Tibial artery (tissue), 4 donors: ENCODE measurements around the gene METTL13.

ENCODE experiments used
- DNase-seq, 2 donors: peaks; one replicate each; pipeline ENCODE4 v3.0.0-alpha.2; 2019
- H3K27ac ChIP-seq, 2 donors: fragments of 200-600 bp; sonication (generic) in 1 of 2; 1 replicate in 1 of 2; 2 replicates in 1 of 2; pipeline ENCODE4 v1.5.1; 2018 to 2019; ENCODE audit warnings: mild to moderate bottlenecking in 1 of 2
- H3K27me3 ChIP-seq, 2 donors: fragments of 200-600 bp; sonication (generic) in 1 of 2; one replicate each; pipeline versions ENCODE4 v1.5.1 to v1.6.0; 2016 to 2019
- H3K36me3 ChIP-seq, 3 donors: fragments of 200-600 bp; sonication (generic) in 2 of 3; one replicate each; pipeline ENCODE4 v1.5.1; 2016 to 2019; ENCODE audit warnings: mild to moderate bottlenecking in 2 of 3
- H3K4me1 ChIP-seq, 4 donors: fragments of 200-600 bp; sonication (generic) in 2 of 4; 1 replicate in 3 of 4; 2 replicates in 1 of 4; pipeline ENCODE4 v1.5.1; 2016 to 2019
- H3K4me3 ChIP-seq, 2 donors: fragments of 200-600 bp; sonication (generic) in 1 of 2; 1 replicate in 1 of 2; 2 replicates in 1 of 2; pipeline ENCODE4 v1.5.1; 2018 to 2019; ENCODE audit warnings: mild to moderate bottlenecking in 2 of 2
- H3K9me3 ChIP-seq, 3 donors: fragments of 200-600 bp; sonication (generic) in 1 of 3; one replicate each; pipeline ENCODE4 v1.5.1; 2016 to 2019
- CTCF ChIP-seq, 2 experiments: fragments of 200-600 bp in 1 of 2; fragments of 450-650 bp in 1 of 2; IDR thresholded peaks; one replicate each; pipeline ENCODE4 v1.5.1; 2017 to 2019; ENCODE audit warnings: antibody characterized with exemption in 2 of 2, mild to moderate bottlenecking in 1 of 2, moderate library complexity in 1 of 2
- intact Hi-C: fragments of 100-400 bp; cut with DNase I; formaldehyde crosslinking; loops from one replicate; pipeline ENCODE4 v1.15.0; 2023; ENCODE audit warnings: low total_unique reads

Gene METTL13

GRCh38 chr1:171772312-171772711 lies 9.1 kb upstream of the METTL13 start:
- H3K27me3 ChIP-seq: no peaks in the 10 kb centered on the region
- intact Hi-C loops: no loop called here
- no peaks in the 10 kb centered on the region for H3K9me3 ChIP-seq
- H3K27ac ChIP-seq: no peak overlapping the region
- TF ChIP-seq CTCF (IDR thresholded peaks at IDR 0.05): no peak
- H3K36me3 ChIP-seq: no peaks in the 10 kb centered on the region
- DNase-seq: no peak
- no peak overlapping the region for H3K4me3 ChIP-seq
- H3K4me1 ChIP-seq: no peaks in the 10 kb centered on the region

DNA sequence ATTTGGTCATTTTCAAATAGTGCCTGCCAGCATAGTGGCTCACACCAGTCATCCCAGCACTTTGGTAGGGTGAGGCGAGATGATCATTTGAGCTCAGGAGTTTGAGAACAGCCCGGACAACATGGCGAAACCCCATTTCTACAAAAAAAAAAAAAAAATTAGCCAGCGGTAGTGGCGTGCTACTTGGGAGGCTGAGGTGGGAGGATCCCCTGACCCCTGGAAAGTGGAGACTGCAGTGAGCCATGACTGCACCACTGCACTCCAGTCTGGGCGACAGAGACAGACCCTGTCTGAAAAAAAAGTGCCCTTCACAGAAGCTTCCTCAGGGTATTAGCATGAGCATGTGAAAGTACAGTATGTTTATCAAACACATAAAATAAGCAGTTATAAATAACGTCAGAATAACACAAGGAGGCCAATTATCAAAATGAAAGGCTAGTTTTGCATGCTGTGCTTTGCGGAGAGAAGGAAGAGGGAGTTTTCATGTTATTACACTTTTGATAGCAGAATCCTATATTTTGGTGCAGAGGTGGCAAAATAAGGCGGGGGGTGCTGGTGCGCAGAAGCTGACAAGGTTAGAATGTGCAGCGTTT lies 781 bp upstream of the METTL13 start:
- peak overlapping the region; percentile 83 to 85 for H3K27ac ChIP-seq
- no peak for DNase-seq
- H3K36me3 ChIP-seq: peaks cover 11 to 21% (median 18%) of the 10 kb centered on the region in 3 donors
- no peak for TF ChIP-seq CTCF (IDR thresholded peaks at IDR 0.05)
- intact Hi-C loops: loop anchor here (2.0 to 10.0 kb wide), 2 partner anchors 34 to 754 kb away; partner anchors contain the start of gene SUCO
- no peaks in the 10 kb centered on the region for H3K27me3 ChIP-seq
- peak overlapping the region; percentile 71 to 76 for H3K4me3 ChIP-seq
- no peaks in the 10 kb centered on the region for H3K9me3 ChIP-seq
- H3K4me1 ChIP-seq: peaks cover 0 to 42% (median 25%) of the 10 kb centered on the region in 4 donors

- Histone ChIP-seq H3K27me3 (no peaks in the 10 kb centered on the region), H3K9me3 (no peaks in the 10 kb centered on the region), H3K4me3 (no peak overlapping the region), H3K27ac (no peak overlapping the region), H3K36me3 (peaks cover 43 to 54% (median 51%) of the 10 kb centered on the region in 3 donors), H3K4me1 (peaks cover 0 to 43% (median 25%) of the 10 kb centered on the region in 4 donors)
- intact Hi-C loops: loop anchor here (1.0 to 10.0 kb wide), 2 partner anchors 58 to 751 kb away; partner anchors contain the start of gene SUCO
- DNase-seq: no peak
- no peak for TF ChIP-seq CTCF (IDR thresholded peaks at IDR 0.05)
Observed at GRCh38 chr1:171783816-171784530, 2.5 kb downstream of the METTL13 start.

GRCh38 chr1:171784784-171785183 lies 3.3 kb downstream of the METTL13 start:
- H3K27ac ChIP-seq: no peak overlapping the region
- no peak for DNase-seq
- TF ChIP-seq CTCF (IDR thresholded peaks at IDR 0.05): no peak
- peaks cover 49 to 62% (median 59%) of the 10 kb centered on the region in 3 donors for H3K36me3 ChIP-seq
- H3K9me3 ChIP-seq: no peaks in the 10 kb centered on the region
- peaks cover 0 to 43% (median 25%) of the 10 kb centered on the region in 4 donors for H3K4me1 ChIP-seq
- intact Hi-C loops: loop anchor here (10.0 kb wide), 1 partner anchor 750 kb away; the partner anchor contains the start of gene SUCO
- no peaks in the 10 kb centered on the region for H3K27me3 ChIP-seq
- no peak overlapping the region for H3K4me3 ChIP-seq

GRCh38 chr1:171785766-171786165 lies 4.3 kb downstream of the METTL13 start:
- DNase-seq: no peak
- H3K36me3 ChIP-seq: peaks cover 59 to 71% (median 69%) of the 10 kb centered on the region in 3 donors
- intact Hi-C loops: loop anchor here (10.0 kb wide), 1 partner anchor 749 kb away; the partner anchor contains the start of gene SUCO

More at GRCh38 chr1:171785766-171786165, 4.3 kb downstream of the METTL13 start:
- Histone ChIP-seq H3K4me3 (no peak overlapping the region), H3K9me3 (no peaks in the 10 kb centered on the region), H3K27ac (no peak overlapping the region), H3K4me1 (peaks cover 0 to 38% (median 22%) of the 10 kb centered on the region in 4 donors), H3K27me3 (no peaks in the 10 kb centered on the region)
- no peak for TF ChIP-seq CTCF (IDR thresholded peaks at IDR 0.05)
